ENCODE measurements around the gene ESYT2. TPM values are rescaled to one million over a fixed set of nuclear protein-coding genes. Genes with fewer than 3 reads are reported as not detected.

The ESYT2 gene
- polyA plus RNA-seq, 1 donor (not counting 4 experiments of a cell fraction or from before 2014, with no cell fraction given) = 45.9 TPM

- Histone ChIP-seq H3K4me2 (ENCODE audit: control insufficient read depth, extremely low read depth, insufficient read depth, low read depth, low read length) (no peak overlapping the region), H3K9me3 (ENCODE audit: control insufficient read depth, low read depth, low read length) (no peaks in the 10 kb centered on the region), H3K36me3 (ENCODE audit: control insufficient read depth in 2 of 2, extremely low read depth in 1 of 2, insufficient read depth in 2 of 2, low read length in 2 of 2) (peaks cover 28 to 37% of the 10 kb centered on the region in 2 experiments), H3K9ac (ENCODE audit: control insufficient read depth, extremely low read depth, insufficient read depth, low read length) (no peak overlapping the region), H3K27me3 (ENCODE audit: control insufficient read depth, extremely low read depth, insufficient read depth, low read length) (no peaks in the 10 kb centered on the region), H3K27ac (ENCODE audit: control insufficient read depth, insufficient read depth, low read length) (no peak overlapping the region), H3K4me3 (ENCODE audit: control insufficient read depth in 2 of 3, extremely low read depth in 1 of 3, insufficient read depth in 2 of 3, low read depth in 1 of 3, low read length in 3 of 3) (no peak overlapping the region), H3K9me1 (ENCODE audit: control insufficient read depth, extremely low read depth, insufficient read depth, low read length) (no peaks in the 10 kb centered on the region), H3K4me1 (ENCODE audit: control insufficient read depth, extremely low read depth, insufficient read depth, low read length) (no peaks in the 10 kb centered on the region), H2AFZ (ENCODE audit: control insufficient read depth, low read length) (no peak overlapping the region), H3K79me2 (ENCODE audit: control insufficient read depth, insufficient read depth, low read length) (no peaks in the 10 kb centered on the region), H4K20me1 (ENCODE audit: control insufficient read depth, extremely low read depth, insufficient read depth, low read length) (no peaks in the 10 kb centered on the region)
- FAIRE-seq (no peak), DNase-seq (ENCODE audit: low read depth, low spot score) (no peak)
- dilution Hi-C loops (cut with MboI; ENCODE audit: extremely low pct_ligation_motif_present, low sequenced_read_pairs) = no loop called here
- TF ChIP-seq EZH2 (IDR thresholded peaks at IDR 0.05; ENCODE audit: low read length) (no peak), CTCF (optimal IDR thresholded peaks at IDR 0.05 in 1 of 3, IDR thresholded peaks at IDR 0.05 in 1 of 3, conservative IDR thresholded peaks at IDR 0.05 in 1 of 3; ENCODE audit: extremely low read depth in 1 of 3, insufficient read depth in 2 of 3, low read length in 3 of 3) (no peak)
These were observed 88.0 kb downstream of the ESYT2 start for GRCh38 chr7:158741294-158741666.

GRCh38 chr7:158740657-158741293 is 88.5 kb downstream of the ESYT2 start:
- H3K4me1 ChIP-seq (ENCODE audit: control insufficient read depth, extremely low read depth, insufficient read depth, low read length) = no peaks in the 10 kb centered on the region
- TF ChIP-seq EZH2 (IDR thresholded peaks at IDR 0.05; ENCODE audit: low read length) = no peak
- TF ChIP-seq CTCF (optimal IDR thresholded peaks at IDR 0.05 in 1 of 3, IDR thresholded peaks at IDR 0.05 in 1 of 3, conservative IDR thresholded peaks at IDR 0.05 in 1 of 3; ENCODE audit: extremely low read depth in 1 of 3, insufficient read depth in 2 of 3, low read length in 3 of 3) = no peak
- peaks cover 29 to 33% of the 10 kb centered on the region in 2 experiments for H3K36me3 ChIP-seq (ENCODE audit: control insufficient read depth in 2 of 2, extremely low read depth in 1 of 2, insufficient read depth in 2 of 2, low read length in 2 of 2)
- no peak overlapping the region for H2AFZ ChIP-seq (ENCODE audit: control insufficient read depth, low read length)
- no peaks in the 10 kb centered on the region for H3K9me1 ChIP-seq (ENCODE audit: control insufficient read depth, extremely low read depth, insufficient read depth, low read length)
- H3K27ac ChIP-seq (ENCODE audit: control insufficient read depth, insufficient read depth, low read length) = no peak overlapping the region
- no peak for DNase-seq (ENCODE audit: low read depth, low spot score)
- dilution Hi-C loops (cut with MboI; ENCODE audit: extremely low pct_ligation_motif_present, low sequenced_read_pairs) = no loop called here
- H3K4me3 ChIP-seq (ENCODE audit: control insufficient read depth in 2 of 3, extremely low read depth in 1 of 3, insufficient read depth in 2 of 3, low read depth in 1 of 3, low read length in 3 of 3) = no peak overlapping the region
- no peaks in the 10 kb centered on the region for H4K20me1 ChIP-seq (ENCODE audit: control insufficient read depth, extremely low read depth, insufficient read depth, low read length)
- H3K9ac ChIP-seq (ENCODE audit: control insufficient read depth, extremely low read depth, insufficient read depth, low read length) = no peak overlapping the region
- no peaks in the 10 kb centered on the region for H3K9me3 ChIP-seq (ENCODE audit: control insufficient read depth, low read depth, low read length)
- no peaks in the 10 kb centered on the region for H3K27me3 ChIP-seq (ENCODE audit: control insufficient read depth, extremely low read depth, insufficient read depth, low read length)
- no peak overlapping the region for H3K4me2 ChIP-seq (ENCODE audit: control insufficient read depth, extremely low read depth, insufficient read depth, low read depth, low read length)
- H3K79me2 ChIP-seq (ENCODE audit: control insufficient read depth, insufficient read depth, low read length) = no peaks in the 10 kb centered on the region
- no peak for FAIRE-seq
